D721Med (cell line): ENCODE measurements around the gene ITIH4.

Experiments
- DNase-seq: peaks from one replicate; pipeline ENCODE4 v3.0.0; 2011; ENCODE audit warnings: low spot score; ENCODE audit not compliant: insufficient read length
- FAIRE-seq: peaks from 2 replicates; lab custom pipeline; 2011; peaks lifted over from hg19 to GRCh38; lab: Jason Lieb, UNC
- TF ChIP-seq, protein P1 (sequence below): IDR thresholded peaks from 2 replicates; pipeline ENCODE4 v1.5.1; 2012; ENCODE audit warnings: mild to moderate bottlenecking, control low read depth; ENCODE audit not compliant: insufficient read depth; ENCODE audit errors: missing control alignments

The ITIH4 gene

GRCh38 chr3:52795298-52795900 is 35.1 kb downstream of the ITIH4 start:
- FAIRE-seq: no peak

GRCh38 chr3:52794612-52795099 is 35.8 kb downstream of the ITIH4 start, which contains the start of gene ITIH3:
TSS of gene ITIH3 (plus strand) at chr3:52794796. CDS start at chr3:52794804, 8 bp downstream.
- DNase-seq (no peak), FAIRE-seq (no peak)
- TF ChIP-seq, protein P1, sequence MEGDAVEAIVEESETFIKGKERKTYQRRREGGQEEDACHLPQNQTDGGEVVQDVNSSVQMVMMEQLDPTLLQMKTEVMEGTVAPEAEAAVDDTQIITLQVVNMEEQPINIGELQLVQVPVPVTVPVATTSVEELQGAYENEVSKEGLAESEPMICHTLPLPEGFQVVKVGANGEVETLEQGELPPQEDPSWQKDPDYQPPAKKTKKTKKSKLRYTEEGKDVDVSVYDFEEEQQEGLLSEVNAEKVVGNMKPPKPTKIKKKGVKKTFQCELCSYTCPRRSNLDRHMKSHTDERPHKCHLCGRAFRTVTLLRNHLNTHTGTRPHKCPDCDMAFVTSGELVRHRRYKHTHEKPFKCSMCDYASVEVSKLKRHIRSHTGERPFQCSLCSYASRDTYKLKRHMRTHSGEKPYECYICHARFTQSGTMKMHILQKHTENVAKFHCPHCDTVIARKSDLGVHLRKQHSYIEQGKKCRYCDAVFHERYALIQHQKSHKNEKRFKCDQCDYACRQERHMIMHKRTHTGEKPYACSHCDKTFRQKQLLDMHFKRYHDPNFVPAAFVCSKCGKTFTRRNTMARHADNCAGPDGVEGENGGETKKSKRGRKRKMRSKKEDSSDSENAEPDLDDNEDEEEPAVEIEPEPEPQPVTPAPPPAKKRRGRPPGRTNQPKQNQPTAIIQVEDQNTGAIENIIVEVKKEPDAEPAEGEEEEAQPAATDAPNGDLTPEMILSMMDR: no peak

More at GRCh38 chr3:52795298-52795900, 35.1 kb downstream of the ITIH4 start:
- DNase-seq: no peak
- TF ChIP-seq, protein P1: no peak

GRCh38 chr3:52793702-52794611 is 36.5 kb downstream of the ITIH4 start:
- TF ChIP-seq, protein P1: no peak
- no peak for FAIRE-seq
- DNase-seq: no peak

- FAIRE-seq: no peak
- no peak for DNase-seq
- TF ChIP-seq, protein P1: no peak
These were observed 37.3 kb downstream of the ITIH4 start for GRCh38 chr3:52792961-52793695.

DNA sequence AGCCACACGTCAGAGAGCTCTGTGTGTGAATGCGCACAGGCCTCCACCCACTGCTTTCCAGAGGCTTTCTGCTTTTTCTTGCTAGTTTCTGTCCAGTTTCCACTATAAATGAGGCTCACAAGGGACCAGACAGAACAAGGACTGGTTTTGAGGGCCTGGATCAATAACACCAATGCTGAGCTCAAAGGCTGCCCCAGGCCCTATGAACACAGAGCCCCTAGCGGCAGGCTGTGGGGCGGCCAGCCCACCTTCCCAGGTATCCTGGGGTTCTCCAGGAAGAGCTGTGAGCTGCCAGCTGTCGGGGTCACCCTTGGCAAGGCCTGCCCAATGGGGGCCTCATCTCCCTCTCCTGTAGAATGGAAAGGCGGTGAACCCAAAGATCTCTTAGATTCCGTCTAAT is 38.1 kb downstream of the ITIH4 start:
- TF ChIP-seq, protein P1: no peak
- no peak for DNase-seq
- no peak for FAIRE-seq

- TF ChIP-seq, protein P1: no peak
- DNase-seq (no peak), FAIRE-seq (no peak)
These were observed 38.5 kb downstream of the ITIH4 start for GRCh38 chr3:52791928-52792327.
